Lower lobe of right lung (tissue), 2 donors: ENCODE data around the gene ZNF532. TPM values are rescaled to one million over a fixed set of nuclear protein-coding genes. Genes with fewer than 3 reads are reported as not detected.

Experiments
- ATAC-seq, 2 donors: fragments of 200-7000 bp; cut with Tn5 transposase; one replicate each; pipeline ENCODE4 v1.9.1; 2020 to 2022; ENCODE audit warnings: mild to moderate bottlenecking in 2 of 2, moderate library complexity in 2 of 2
- DNase-seq: peaks from one replicate; pipeline ENCODE4 v3.0.0-alpha.2; 2020
- H3K27ac ChIP-seq: fragments of 200-600 bp; one replicate; pipeline ENCODE4 v1.8.0; 2022
- H3K27me3 ChIP-seq: fragments of 200-600 bp; one replicate; pipeline ENCODE4 v1.8.0; 2022; ENCODE audit warnings: low read depth
- H3K36me3 ChIP-seq: fragments of 200-600 bp; one replicate; pipeline ENCODE4 v1.8.0; 2022; ENCODE audit warnings: mild to moderate bottlenecking
- H3K4me1 ChIP-seq: fragments of 200-600 bp; one replicate; pipeline ENCODE4 v1.8.0; 2022
- H3K4me3 ChIP-seq: fragments of 200-600 bp; one replicate; pipeline ENCODE4 v1.8.0; 2022; ENCODE audit warnings: mild to moderate bottlenecking
- H3K9me3 ChIP-seq: fragments of 200-600 bp; one replicate; pipeline ENCODE4 v1.8.0; 2022
- intact Hi-C: fragments of 100-400 bp; cut with DNase I; formaldehyde crosslinking; loops from one replicate; pipeline ENCODE4 v1.11.0; 2022
- total RNA-seq: library from RNA; stranded (reverse); fragmentation: NEBNext Ultra II Directional; extraction: Animal tissue kit (Norgen Biotek cat#: 25700); gene quantifications from one replicate; pipeline ENCODE4 v1.2.1, GENCODE V29; 2021
- TF ChIP-seq, protein P1 (sequence below): fragments of 200-600 bp; IDR thresholded peaks from one replicate; pipeline ENCODE4 v1.8.0; 2022; ENCODE audit warnings: antibody characterized with exemption, mild to moderate bottlenecking
- donor health status: DM: no; HTN: yes; CAD: no; lungs with severe emphysema.

Gene ZNF532
- total RNA-seq, 1 donor from 2014 or later = 54.0 TPM

DNA sequence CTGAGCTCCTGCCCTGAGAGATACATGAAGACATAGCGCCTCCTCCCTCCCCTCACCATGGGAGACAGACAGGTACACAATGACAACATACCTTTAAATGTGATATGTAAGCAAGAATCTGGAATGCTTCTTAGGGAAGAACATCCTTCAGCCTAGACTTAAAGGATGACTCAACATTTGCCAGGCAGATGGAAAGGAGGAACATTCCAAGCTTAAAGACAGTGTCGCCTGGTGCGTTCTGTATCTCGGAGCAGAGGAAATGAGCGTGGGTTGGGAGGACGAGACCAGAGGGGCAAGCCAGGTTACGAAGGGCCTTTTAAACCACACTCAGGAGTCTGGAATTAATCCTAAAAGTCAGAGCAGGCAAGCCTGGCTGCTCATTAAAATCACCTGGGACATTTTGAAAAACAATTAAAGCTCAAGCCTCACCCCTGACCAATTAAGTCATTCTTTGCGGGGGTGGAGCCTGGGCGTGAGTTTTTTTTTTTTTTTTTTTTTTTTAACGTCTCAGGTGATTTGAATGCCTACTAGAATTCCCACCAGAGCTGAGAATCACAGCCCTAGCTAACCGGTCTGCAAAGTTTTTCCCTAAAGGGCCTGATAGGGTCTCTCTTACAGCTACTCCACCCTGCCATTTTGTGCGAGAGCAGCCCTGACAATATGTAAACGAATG, 143.8 kb downstream of the ZNF532 start:
- no peak overlapping the region for H3K4me3 ChIP-seq
- H3K4me1 ChIP-seq = peaks cover 5% of the 10 kb centered on the region
- H3K27me3 ChIP-seq = no peaks in the 10 kb centered on the region
- H3K36me3 ChIP-seq = no peaks in the 10 kb centered on the region
- intact Hi-C loops = no loop called here
- no peaks in the 10 kb centered on the region for H3K9me3 ChIP-seq
- TF ChIP-seq, protein P1, sequence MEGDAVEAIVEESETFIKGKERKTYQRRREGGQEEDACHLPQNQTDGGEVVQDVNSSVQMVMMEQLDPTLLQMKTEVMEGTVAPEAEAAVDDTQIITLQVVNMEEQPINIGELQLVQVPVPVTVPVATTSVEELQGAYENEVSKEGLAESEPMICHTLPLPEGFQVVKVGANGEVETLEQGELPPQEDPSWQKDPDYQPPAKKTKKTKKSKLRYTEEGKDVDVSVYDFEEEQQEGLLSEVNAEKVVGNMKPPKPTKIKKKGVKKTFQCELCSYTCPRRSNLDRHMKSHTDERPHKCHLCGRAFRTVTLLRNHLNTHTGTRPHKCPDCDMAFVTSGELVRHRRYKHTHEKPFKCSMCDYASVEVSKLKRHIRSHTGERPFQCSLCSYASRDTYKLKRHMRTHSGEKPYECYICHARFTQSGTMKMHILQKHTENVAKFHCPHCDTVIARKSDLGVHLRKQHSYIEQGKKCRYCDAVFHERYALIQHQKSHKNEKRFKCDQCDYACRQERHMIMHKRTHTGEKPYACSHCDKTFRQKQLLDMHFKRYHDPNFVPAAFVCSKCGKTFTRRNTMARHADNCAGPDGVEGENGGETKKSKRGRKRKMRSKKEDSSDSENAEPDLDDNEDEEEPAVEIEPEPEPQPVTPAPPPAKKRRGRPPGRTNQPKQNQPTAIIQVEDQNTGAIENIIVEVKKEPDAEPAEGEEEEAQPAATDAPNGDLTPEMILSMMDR = no peak
- DNase-seq = no peak
- H3K27ac ChIP-seq = no peak overlapping the region
- no peak for ATAC-seq

DNA sequence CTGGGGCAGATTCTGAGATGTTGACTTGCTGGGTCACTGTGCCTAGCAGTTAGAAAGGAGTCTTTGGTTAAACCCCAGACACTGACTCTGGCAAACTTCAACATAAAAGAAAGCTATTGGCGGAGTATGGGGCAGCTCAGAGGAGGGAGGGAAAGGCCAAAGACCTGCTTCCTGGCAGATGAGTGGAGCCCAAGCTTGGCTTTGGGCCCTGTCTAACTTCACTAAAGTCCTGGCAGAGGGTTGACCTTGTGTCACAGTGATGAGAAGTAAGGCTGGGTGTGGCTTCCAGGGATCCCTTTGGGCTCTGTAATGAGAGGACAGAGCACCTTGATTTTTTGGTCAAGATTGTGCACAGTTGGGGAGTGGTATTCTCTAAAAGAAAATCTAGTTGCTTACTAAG, 145.2 kb downstream of the ZNF532 start:
- Histone ChIP-seq H3K27me3 (no peaks in the 10 kb centered on the region), H3K9me3 (no peaks in the 10 kb centered on the region), H3K36me3 (no peaks in the 10 kb centered on the region), H3K4me3 (no peak overlapping the region), H3K4me1 (peaks cover 5% of the 10 kb centered on the region), H3K27ac (no peak overlapping the region)
- no peak for ATAC-seq
- DNase-seq = no peak
- TF ChIP-seq, protein P1 = no peak
- intact Hi-C loops = no loop called here

DNA sequence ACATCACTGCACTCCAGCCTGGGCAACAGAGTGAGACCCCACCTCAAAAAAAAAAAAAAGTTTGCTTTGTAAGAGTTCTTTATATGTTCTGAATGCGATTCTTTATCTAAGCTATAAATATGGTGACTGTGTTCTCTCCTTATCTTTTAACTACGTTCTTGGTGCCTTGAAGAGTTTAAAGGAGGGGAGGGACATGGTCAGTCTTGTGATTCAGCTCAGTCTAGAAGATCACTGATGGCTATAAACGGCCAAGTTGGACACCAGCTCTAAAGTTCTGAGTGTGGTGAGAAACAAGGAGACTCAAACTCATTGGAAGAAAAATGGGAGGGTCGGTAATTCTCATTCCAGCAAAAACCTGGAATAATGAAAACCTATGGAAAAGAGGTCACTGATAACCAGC, 146.6 kb downstream of the ZNF532 start:
- no peak for ATAC-seq
- no peak overlapping the region for H3K27ac ChIP-seq
- H3K27me3 ChIP-seq = no peaks in the 10 kb centered on the region
- H3K36me3 ChIP-seq = no peaks in the 10 kb centered on the region
- no peak overlapping the region for H3K4me3 ChIP-seq
- no peak for DNase-seq
- H3K4me1 ChIP-seq = no peaks in the 10 kb centered on the region
- intact Hi-C loops = no loop called here
- H3K9me3 ChIP-seq = no peaks in the 10 kb centered on the region
- TF ChIP-seq, protein P1 = no peak

DNA sequence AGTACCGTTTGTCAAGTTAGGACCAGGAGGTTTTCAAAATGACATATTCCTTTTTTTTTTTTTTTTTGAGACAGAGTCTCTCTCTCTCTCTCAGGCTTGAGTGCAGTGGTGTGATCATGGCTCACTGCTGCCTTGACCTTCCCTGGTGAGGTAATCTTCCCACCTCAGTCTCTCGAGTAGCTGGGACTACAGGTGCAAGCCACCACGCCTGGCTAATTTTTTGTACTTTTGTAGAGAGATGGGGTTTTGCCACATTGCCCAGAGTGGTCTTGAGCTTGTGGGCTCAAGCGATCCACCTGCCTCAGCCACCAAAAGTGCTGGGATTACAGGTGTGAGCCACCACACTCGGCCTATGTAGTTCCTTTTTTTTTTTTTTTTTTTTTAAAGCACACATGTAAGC, 147.1 kb downstream of the ZNF532 start:
- Histone ChIP-seq H3K9me3 (no peaks in the 10 kb centered on the region), H3K27ac (no peak overlapping the region), H3K36me3 (no peaks in the 10 kb centered on the region), H3K27me3 (no peaks in the 10 kb centered on the region), H3K4me3 (no peak overlapping the region), H3K4me1 (no peaks in the 10 kb centered on the region)
- ATAC-seq (no peak), DNase-seq (no peak)
- TF ChIP-seq, protein P1 = no peak
- intact Hi-C loops = no loop called here

DNA sequence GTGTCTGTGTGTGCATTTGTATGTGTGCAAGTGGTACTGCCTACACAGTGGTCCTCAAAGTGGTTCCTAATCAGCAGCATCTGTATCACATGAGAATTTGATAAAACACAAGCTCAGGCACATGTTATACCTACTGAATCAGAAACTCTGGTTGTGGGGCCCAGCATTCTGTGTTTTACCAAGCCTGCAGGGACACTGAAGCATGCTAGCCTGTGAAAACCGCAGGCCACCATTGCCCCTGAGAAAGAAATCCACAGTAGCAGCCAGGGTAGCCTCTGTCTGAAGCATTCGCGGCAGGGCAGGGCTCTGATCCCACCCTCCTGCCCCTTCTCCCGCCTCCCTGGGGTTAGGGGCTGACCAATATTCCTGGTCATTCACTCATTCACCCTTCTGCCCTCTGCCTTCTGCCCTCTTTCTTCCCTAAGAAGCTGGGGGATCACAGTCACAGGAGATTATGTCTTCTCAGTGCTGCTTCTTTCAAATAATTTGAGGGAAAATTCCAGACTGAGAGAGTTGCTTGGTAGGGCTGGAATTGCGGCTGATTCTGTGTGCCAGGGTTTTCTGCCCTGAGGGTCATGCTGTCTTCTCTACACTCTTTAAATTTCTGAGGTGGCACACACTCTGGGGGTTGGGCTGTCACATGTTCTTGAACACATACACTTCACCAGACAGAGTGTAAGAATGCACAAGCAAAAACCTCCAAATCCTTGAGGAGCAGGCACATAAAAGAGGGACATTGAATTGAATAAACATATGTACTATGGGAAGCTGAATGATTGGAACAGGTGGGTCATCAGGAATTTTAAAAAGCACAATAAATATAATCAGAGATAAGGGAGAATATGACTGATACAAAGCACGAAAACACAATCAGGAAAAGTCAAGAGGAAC, 148.4 kb downstream of the ZNF532 start:
- Histone ChIP-seq H3K27me3 (no peaks in the 10 kb centered on the region), H3K9me3 (no peaks in the 10 kb centered on the region), H3K36me3 (no peaks in the 10 kb centered on the region), H3K4me1 (no peaks in the 10 kb centered on the region), H3K4me3 (no peak overlapping the region), H3K27ac (no peak overlapping the region)
- TF ChIP-seq, protein P1 = no peak
- DNase-seq = no peak
- no peak for ATAC-seq
- intact Hi-C loops = no loop called here
